Measurements from ENCODE around the gene P2RX7. TPM values are rescaled to one million over a fixed set of nuclear protein-coding genes. Genes with fewer than 3 reads are reported as not detected.

The P2RX7 gene
- total RNA-seq, 1 experiment from 2014 or later = 0.23 TPM

DNA sequence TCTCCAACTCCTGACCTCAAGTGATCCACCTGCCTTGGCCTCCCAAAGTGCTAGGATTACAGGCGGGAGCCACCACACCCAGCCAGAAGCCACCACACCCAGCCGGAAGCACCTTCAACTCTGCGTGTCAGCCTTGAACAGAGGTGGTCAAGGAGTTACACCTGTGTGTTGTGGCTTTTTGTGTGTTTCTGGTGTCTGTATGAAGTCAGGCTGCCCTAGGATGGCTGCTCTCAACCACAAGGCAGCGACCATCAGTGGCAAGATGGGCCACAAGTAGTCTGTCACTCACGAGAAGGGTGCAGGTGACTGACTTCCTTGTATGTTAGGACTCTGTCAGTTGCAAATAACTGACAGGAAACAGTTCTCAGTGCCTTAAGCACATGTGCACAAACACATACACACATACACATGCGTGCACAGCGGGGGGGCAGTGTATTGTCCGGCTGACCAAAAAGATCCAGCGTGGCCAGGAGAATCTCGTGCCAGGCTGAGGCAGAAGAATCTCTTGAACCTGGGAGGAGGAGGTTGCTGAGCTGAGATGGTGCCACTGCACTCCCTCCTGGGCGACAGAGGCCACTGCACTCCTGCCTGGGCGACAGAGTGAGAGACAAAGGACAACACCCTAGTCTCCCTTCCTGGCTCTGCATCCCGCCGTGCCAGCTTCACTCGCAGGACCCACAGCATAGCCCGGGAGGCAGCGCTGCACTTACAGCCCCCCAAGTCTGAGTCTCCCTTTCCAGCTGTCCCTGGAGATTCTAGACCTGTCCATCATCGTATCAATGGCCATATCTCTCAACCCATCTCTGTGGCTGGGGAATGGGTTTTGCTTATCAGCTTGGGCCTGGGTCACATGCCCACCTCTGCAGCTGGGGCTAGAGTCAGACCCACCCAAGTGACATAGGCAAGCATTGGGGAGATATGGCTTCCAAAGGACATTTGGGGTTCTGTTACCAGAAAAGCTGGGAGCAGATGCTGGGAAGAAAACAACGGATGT lies 90.9 kb downstream of the P2RX7 start:
- Histone ChIP-seq H3K4me3 (ENCODE audit: low read depth in 2 of 2, low read length in 2 of 2) (no peak overlapping the region), H3K27ac (ENCODE audit: low read length) (no peak overlapping the region), H3K27me3 (ENCODE audit: control insufficient read depth, insufficient read depth, low read length) (no peaks in the 10 kb centered on the region), H3K9me3 (ENCODE audit: control insufficient read depth, insufficient read depth, low read depth, low read length) (no peaks in the 10 kb centered on the region), H3K4me1 (ENCODE audit: control insufficient read depth, insufficient read depth, low read length) (no peaks in the 10 kb centered on the region), H3K36me3 (ENCODE audit: control insufficient read depth, insufficient read depth, low read length) (no peaks in the 10 kb centered on the region)
- intact Hi-C loops (cut with micrococcal nuclease; ENCODE audit: unreplicated experiment) = no loop called here
- no peak for TF ChIP-seq POLR2AphosphoS5 (IDR thresholded peaks at IDR 0.05; ENCODE audit: low read depth, low read length)
- TF ChIP-seq, protein P1, sequence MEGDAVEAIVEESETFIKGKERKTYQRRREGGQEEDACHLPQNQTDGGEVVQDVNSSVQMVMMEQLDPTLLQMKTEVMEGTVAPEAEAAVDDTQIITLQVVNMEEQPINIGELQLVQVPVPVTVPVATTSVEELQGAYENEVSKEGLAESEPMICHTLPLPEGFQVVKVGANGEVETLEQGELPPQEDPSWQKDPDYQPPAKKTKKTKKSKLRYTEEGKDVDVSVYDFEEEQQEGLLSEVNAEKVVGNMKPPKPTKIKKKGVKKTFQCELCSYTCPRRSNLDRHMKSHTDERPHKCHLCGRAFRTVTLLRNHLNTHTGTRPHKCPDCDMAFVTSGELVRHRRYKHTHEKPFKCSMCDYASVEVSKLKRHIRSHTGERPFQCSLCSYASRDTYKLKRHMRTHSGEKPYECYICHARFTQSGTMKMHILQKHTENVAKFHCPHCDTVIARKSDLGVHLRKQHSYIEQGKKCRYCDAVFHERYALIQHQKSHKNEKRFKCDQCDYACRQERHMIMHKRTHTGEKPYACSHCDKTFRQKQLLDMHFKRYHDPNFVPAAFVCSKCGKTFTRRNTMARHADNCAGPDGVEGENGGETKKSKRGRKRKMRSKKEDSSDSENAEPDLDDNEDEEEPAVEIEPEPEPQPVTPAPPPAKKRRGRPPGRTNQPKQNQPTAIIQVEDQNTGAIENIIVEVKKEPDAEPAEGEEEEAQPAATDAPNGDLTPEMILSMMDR (IDR thresholded peaks at IDR 0.05) = peak; percentile 33
- BruUV-seq (replicated peaks) = no TSS peak
- ChIA-PET POLR2A (interaction anchor here (0.6 kb wide), 1 partner anchor 190 kb away, joined by 5 read pairs; no protein-coding TSS in a partner anchor), CTCF (interaction anchor here (0.5 kb wide), 1 partner anchor 347 kb away, joined by 5 read pairs; no protein-coding TSS in a partner anchor)
- ATAC-seq = peak; percentile 83
- no peak for DNase-seq (ENCODE audit: low read depth, low spot score)
- in situ Hi-C loops (cut with HindIII; ENCODE audit: low pct_unique_long_range_greater_than_20kb, low sequenced_read_pairs) = no loop called here

GRCh38 chr12:121224591-121224990 lies 91.9 kb downstream of the P2RX7 start:
- in situ Hi-C loops (cut with HindIII; ENCODE audit: low pct_unique_long_range_greater_than_20kb, low sequenced_read_pairs) (no loop called here), intact Hi-C loops (cut with micrococcal nuclease; ENCODE audit: unreplicated experiment) (no loop called here)
- ChIA-PET POLR2A (no interaction called here), CTCF (no interaction called here)
- BruUV-seq (replicated peaks) = no TSS peak
- TF ChIP-seq TCF7L2 (IDR thresholded peaks at IDR 0.05; ENCODE audit: low read depth, low read length) (no peak), SIN3A (IDR thresholded peaks at IDR 0.05; ENCODE audit: borderline replicate concordance, insufficient read depth, low read depth, low read length) (no peak), POLR2AphosphoS5 (IDR thresholded peaks at IDR 0.05; ENCODE audit: low read depth, low read length) (no peak), REST (IDR thresholded peaks at IDR 0.05; ENCODE audit: insufficient read depth in 1 of 2, low read depth in 2 of 2, low read length in 1 of 2) (no peak)
- TF ChIP-seq, protein P1 (IDR thresholded peaks at IDR 0.05) = no peak
- H3K27me3 ChIP-seq (ENCODE audit: control insufficient read depth, insufficient read depth, low read length) = no peaks in the 10 kb centered on the region
- no peaks in the 10 kb centered on the region for H3K4me1 ChIP-seq (ENCODE audit: control insufficient read depth, insufficient read depth, low read length)
- H3K36me3 ChIP-seq (ENCODE audit: control insufficient read depth, insufficient read depth, low read length) = no peaks in the 10 kb centered on the region
- no peak for DNase-seq (ENCODE audit: low read depth, low spot score)
- no peak for ATAC-seq
- no peak overlapping the region for H3K27ac ChIP-seq (ENCODE audit: low read length)
- no peak overlapping the region for H3K4me3 ChIP-seq (ENCODE audit: low read depth in 2 of 2, low read length in 2 of 2)
- H3K9me3 ChIP-seq (ENCODE audit: control insufficient read depth, insufficient read depth, low read depth, low read length) = no peaks in the 10 kb centered on the region

Measured in Panc1 (cell line).